ENCODE measurements around the gene SLC25A26.
A peak's percentile ranks its signal among the peaks of the same experiment; 100 is the strongest.
"Not testable (repeated sequence)": the region's sequence is repeated elsewhere in the genome, so short reads cannot be mapped to it uniquely, and the experiment has no call there.

Gene SLC25A26

DNA sequence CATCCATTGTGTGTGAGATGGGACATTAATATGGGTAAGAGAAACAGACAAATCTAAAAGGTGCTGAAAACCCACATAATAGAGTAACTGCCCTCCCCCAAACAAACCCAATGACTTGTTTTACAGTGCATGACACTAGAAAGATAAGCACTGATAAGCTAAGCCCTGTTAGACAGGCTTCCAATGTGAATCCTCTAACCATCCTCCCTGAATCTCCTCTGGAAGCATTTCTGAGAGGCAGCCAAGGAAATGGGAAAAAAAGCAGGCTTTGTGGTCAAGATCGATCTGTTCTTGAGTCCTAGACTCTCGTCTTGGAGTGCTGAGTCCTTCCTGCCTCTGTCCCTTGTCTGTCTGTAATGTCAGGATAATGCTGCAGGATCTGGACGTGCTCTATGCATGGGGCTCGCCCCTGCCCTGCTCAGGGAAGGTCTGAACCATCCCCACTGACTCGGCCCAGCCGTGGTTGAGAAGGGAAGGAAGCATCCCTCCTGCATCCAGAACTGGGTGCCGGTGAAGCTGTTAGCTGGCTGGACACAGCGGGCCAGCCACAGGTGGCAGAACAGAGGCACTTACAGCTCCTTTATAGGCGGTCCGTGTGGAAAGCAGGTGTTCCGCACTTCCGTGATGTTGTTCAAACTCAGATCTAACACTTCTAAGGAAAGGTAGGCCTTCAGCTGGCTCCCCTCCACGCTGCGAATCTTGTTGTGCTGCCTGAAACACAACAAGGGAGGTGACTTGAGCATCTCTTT lies 195.9 kb downstream of the SLC25A26 start:
- H3K27ac ChIP-seq (ENCODE audit: low read length), result peak overlapping the region; percentile 88
- peak overlapping the region in 1 of 2 donors; percentile 44 for H3K9ac ChIP-seq (ENCODE audit: low read length in 2 of 2)
- H3K4me3 ChIP-seq (ENCODE audit: low read length in 2 of 2), result no peak overlapping the region
- H3K9me3 ChIP-seq (ENCODE audit: control insufficient read depth in 2 of 2, low read length in 2 of 2), result peaks cover 0 to 2% of the 10 kb centered on the region in 2 donors
- peaks cover 78% of the 10 kb centered on the region for H3K4me1 ChIP-seq (ENCODE audit: control insufficient read depth, insufficient read depth, low read length)
- H3K36me3 ChIP-seq (ENCODE audit: control insufficient read depth in 2 of 2, insufficient read depth in 2 of 2, low read length in 2 of 2), result peaks cover 13 to 24% of the 10 kb centered on the region in 2 donors
- H3K27me3 ChIP-seq (ENCODE audit: control insufficient read depth in 1 of 2, insufficient read depth in 2 of 2, low read length in 2 of 2), result no peaks in the 10 kb centered on the region

DNA sequence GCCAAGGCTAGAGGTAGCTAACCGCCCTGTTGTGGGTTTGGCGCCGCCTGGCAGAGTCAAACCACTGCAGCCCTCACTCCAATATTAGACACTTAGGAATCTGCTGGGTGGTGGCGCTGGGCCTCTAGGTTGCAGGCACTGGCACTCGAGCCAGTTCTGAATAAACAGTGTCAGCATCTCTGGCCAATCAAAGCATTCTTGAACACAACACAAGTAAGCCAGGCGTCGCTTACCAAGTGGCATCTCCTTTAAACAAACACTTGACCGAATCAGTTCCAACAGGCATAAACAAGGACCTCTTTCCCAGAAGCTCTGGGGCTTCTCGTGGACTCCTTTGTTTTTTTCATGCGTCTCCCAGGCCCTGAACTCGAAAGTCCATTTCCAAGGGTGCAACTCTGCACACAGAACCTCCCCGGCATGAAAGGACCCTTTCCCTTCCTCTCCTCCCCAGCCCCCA lies 197.7 kb downstream of the SLC25A26 start:
- no peaks in the 10 kb centered on the region for H3K27me3 ChIP-seq (ENCODE audit: control insufficient read depth in 1 of 2, insufficient read depth in 2 of 2, low read length in 2 of 2)
- H3K9ac ChIP-seq (ENCODE audit: low read length in 2 of 2), result peak overlapping the region in 1 of 2 donors; percentile 57
- H3K9me3 ChIP-seq (ENCODE audit: control insufficient read depth in 2 of 2, low read length in 2 of 2), result peaks cover 0 to 2% of the 10 kb centered on the region in 2 donors
- H3K27ac ChIP-seq (ENCODE audit: low read length), result peak overlapping the region; percentile 88
- peaks cover 5 to 9% of the 10 kb centered on the region in 2 donors for H3K36me3 ChIP-seq (ENCODE audit: control insufficient read depth in 2 of 2, insufficient read depth in 2 of 2, low read length in 2 of 2)
- H3K4me1 ChIP-seq (ENCODE audit: control insufficient read depth, insufficient read depth, low read length), result peaks cover 71% of the 10 kb centered on the region
- H3K4me3 ChIP-seq (ENCODE audit: low read length in 2 of 2), result peak overlapping the region in 1 of 2 donors; percentile 20

DNA sequence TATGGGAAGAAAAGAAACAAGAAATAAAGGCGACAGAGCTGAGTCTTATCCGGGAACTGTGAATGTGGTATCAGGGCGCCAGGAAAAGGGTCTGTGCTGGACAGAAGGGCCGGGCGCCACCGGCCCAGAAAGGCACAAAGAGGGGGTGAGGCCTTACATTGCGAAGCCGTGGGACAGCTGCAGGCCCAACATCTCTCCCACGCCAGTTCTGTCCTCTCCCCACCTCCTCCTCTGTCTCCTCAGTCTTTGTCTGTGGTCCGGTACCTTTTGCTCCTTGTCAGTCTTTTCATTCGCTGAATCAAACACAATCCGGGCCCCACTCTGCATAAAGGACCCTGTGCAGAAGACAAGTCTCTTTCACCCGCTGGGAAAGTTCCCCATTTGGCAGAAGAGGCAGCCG lies 198.2 kb downstream of the SLC25A26 start:
- Histone ChIP-seq H3K4me1 (ENCODE audit: control insufficient read depth, insufficient read depth, low read length) (peaks cover 72% of the 10 kb centered on the region), H3K4me3 (ENCODE audit: low read length in 2 of 2) (peak overlapping the region; percentile 20 to 49), H3K36me3 (ENCODE audit: control insufficient read depth in 2 of 2, insufficient read depth in 2 of 2, low read length in 2 of 2) (peaks cover 5 to 9% of the 10 kb centered on the region in 2 donors), H3K27me3 (ENCODE audit: control insufficient read depth in 1 of 2, insufficient read depth in 2 of 2, low read length in 2 of 2) (no peaks in the 10 kb centered on the region), H3K9me3 (ENCODE audit: control insufficient read depth in 2 of 2, low read length in 2 of 2) (peaks cover 0 to 2% of the 10 kb centered on the region in 2 donors), H3K27ac (ENCODE audit: low read length) (peak overlapping the region; percentile 88), H3K9ac (ENCODE audit: low read length in 2 of 2) (peak overlapping the region; percentile 36 to 57)

DNA sequence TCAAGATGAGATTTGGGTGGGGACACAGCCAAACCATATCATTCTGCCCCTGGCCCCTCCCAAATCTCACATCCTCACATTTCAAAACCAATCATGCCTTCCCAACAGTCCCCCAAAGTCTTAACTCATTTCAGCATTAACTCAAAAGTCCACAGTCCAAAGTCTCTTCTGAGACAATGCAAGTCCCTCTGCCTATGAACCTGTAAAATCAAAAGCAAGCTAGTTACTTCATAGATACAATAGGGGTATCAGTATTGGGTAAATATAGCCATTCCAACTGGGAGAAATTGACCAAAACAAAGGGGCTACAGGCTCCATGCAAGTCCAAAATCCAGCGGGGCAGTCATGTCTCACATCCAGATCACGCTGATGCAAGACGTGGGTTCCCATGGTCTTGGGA lies 200.3 kb downstream of the SLC25A26 start:
- not testable (repeated sequence) for H3K27me3 ChIP-seq (ENCODE audit: control insufficient read depth in 1 of 2, insufficient read depth in 2 of 2, low read length in 2 of 2); H3K4me3 ChIP-seq (ENCODE audit: low read length in 2 of 2); H3K36me3 ChIP-seq (ENCODE audit: control insufficient read depth in 2 of 2, insufficient read depth in 2 of 2, low read length in 2 of 2); H3K9ac ChIP-seq (ENCODE audit: low read length in 2 of 2); H3K9me3 ChIP-seq (ENCODE audit: control insufficient read depth in 2 of 2, low read length in 2 of 2)
- H3K27ac ChIP-seq (ENCODE audit: low read length), result peak overlapping the region; percentile 58
- H3K4me1 ChIP-seq (ENCODE audit: control insufficient read depth, insufficient read depth, low read length), result peaks cover 74% of the 10 kb centered on the region

DNA sequence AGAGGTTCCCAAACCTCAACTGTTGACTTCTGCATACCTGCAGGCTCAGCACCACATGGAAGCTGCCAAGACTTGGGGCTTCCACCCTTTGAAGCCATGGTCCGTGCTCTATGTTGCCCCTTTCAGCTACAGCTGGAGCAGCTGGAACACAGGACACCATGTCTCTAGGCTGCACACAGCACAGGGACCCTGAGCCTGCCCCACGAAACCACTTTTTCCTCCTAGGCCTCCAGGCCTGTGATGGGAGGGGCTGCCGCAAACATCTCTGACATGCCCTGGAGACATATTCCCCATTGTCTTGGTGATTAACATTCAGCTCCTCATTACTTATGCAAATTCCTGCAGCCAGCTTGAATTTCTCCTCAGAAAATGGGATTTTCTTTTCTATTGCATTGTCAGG lies 201.1 kb downstream of the SLC25A26 start:
- not testable (repeated sequence) for H3K9me3 ChIP-seq (ENCODE audit: control insufficient read depth in 2 of 2, low read length in 2 of 2); H3K4me3 ChIP-seq (ENCODE audit: low read length in 2 of 2); H3K9ac ChIP-seq (ENCODE audit: low read length in 2 of 2); H3K27me3 ChIP-seq (ENCODE audit: control insufficient read depth in 1 of 2, insufficient read depth in 2 of 2, low read length in 2 of 2); H3K27ac ChIP-seq (ENCODE audit: low read length); H3K36me3 ChIP-seq (ENCODE audit: control insufficient read depth in 2 of 2, insufficient read depth in 2 of 2, low read length in 2 of 2)
- H3K4me1 ChIP-seq (ENCODE audit: control insufficient read depth, insufficient read depth, low read length), result peaks cover 73% of the 10 kb centered on the region

DNA sequence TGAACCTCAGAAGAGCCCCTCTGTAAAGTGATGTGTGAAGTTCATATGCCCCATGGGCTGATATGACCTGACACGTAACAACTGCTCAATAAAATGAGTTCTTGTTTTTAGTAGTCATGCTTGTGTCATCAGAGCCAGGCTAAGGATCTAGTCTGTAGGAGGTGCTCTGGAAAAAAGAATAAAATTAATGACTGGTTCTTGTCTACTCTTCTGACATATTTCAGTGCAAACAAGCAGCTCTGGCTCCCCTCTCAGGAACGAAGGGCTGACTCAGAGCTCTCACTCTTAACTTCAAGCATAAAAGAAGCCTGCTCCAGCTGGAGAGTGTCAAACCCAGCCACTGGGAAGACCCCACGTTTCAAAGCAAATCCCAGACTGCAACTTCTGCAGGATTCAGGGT lies 203.0 kb downstream of the SLC25A26 start:
- H3K9me3 ChIP-seq (ENCODE audit: control insufficient read depth in 2 of 2, low read length in 2 of 2), result peaks cover 0 to 2% of the 10 kb centered on the region in 2 donors
- H3K27ac ChIP-seq (ENCODE audit: low read length), result peak overlapping the region; percentile 74
- no peaks in the 10 kb centered on the region for H3K27me3 ChIP-seq (ENCODE audit: control insufficient read depth in 1 of 2, insufficient read depth in 2 of 2, low read length in 2 of 2)
- H3K4me3 ChIP-seq (ENCODE audit: low read length in 2 of 2), result peak overlapping the region in 1 of 2 donors; percentile 22
- peak overlapping the region in 1 of 2 donors; percentile 35 for H3K9ac ChIP-seq (ENCODE audit: low read length in 2 of 2)
- H3K4me1 ChIP-seq (ENCODE audit: control insufficient read depth, insufficient read depth, low read length), result peaks cover 73% of the 10 kb centered on the region
- H3K36me3 ChIP-seq (ENCODE audit: control insufficient read depth in 2 of 2, insufficient read depth in 2 of 2, low read length in 2 of 2), result peaks cover 0 to 3% of the 10 kb centered on the region in 2 donors

DNA sequence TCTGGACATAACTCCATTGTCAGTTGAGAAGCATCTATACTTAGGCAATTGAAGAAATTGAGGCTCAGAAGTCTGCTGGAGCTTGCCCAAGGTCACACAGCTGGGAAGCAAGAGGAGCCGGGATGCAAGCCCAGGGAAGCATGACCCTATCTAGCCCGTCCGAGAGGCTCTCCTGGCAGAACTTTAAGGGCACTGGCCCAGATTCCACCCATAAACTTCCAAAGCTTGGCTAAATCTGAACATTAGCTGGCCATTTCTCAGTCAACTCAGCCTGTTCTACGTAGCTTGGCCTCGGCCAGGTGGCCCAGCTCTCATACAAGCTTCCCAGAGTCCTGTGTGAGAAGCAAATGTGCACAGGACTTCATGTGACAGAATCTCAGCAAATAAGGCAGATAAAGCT lies 204.2 kb downstream of the SLC25A26 start:
- peak overlapping the region in 1 of 2 donors; percentile 19 for H3K4me3 ChIP-seq (ENCODE audit: low read length in 2 of 2)
- peaks cover 0 to 3% of the 10 kb centered on the region in 2 donors for H3K36me3 ChIP-seq (ENCODE audit: control insufficient read depth in 2 of 2, insufficient read depth in 2 of 2, low read length in 2 of 2)
- H3K9me3 ChIP-seq (ENCODE audit: control insufficient read depth in 2 of 2, low read length in 2 of 2), result peaks cover 0 to 2% of the 10 kb centered on the region in 2 donors
- peaks cover 67% of the 10 kb centered on the region for H3K4me1 ChIP-seq (ENCODE audit: control insufficient read depth, insufficient read depth, low read length)
- H3K9ac ChIP-seq (ENCODE audit: low read length in 2 of 2), result peak overlapping the region; percentile 17 to 42
- H3K27me3 ChIP-seq (ENCODE audit: control insufficient read depth in 1 of 2, insufficient read depth in 2 of 2, low read length in 2 of 2), result no peaks in the 10 kb centered on the region
- peak overlapping the region; percentile 79 for H3K27ac ChIP-seq (ENCODE audit: low read length)

DNA sequence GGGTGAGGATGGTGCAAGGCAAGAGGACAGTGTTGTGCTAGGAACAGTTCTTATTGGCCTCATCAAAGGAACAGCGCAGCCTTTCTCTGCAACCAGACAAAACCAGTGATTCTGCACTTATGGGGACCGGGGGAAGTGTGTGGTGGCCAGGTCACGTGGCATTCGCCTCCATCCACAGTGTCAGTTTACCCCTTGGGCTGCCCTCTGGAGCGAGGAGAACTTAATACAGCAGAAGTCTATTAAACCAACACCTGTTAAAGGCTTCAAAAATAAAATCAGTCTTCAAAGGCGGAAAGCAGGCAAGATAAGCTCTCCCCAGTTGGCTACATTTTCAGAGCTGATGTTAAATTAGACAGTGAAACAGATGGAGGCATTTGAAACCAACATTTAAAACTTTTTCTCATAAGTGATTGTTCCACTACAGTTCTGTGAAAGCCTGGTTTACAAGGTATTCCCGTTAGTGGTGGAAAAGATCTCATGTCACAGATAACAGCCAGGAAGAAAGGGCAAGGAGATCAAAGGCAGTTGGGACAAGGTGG lies 204.8 kb downstream of the SLC25A26 start:
- no peaks in the 10 kb centered on the region for H3K27me3 ChIP-seq (ENCODE audit: control insufficient read depth in 1 of 2, insufficient read depth in 2 of 2, low read length in 2 of 2)
- H3K36me3 ChIP-seq (ENCODE audit: control insufficient read depth in 2 of 2, insufficient read depth in 2 of 2, low read length in 2 of 2), result no peaks in the 10 kb centered on the region
- H3K27ac ChIP-seq (ENCODE audit: low read length), result peak overlapping the region; percentile 79
- peak overlapping the region in 1 of 2 donors; percentile 42 for H3K9ac ChIP-seq (ENCODE audit: low read length in 2 of 2)
- H3K4me3 ChIP-seq (ENCODE audit: low read length in 2 of 2), result no peak overlapping the region
- H3K9me3 ChIP-seq (ENCODE audit: control insufficient read depth in 2 of 2, low read length in 2 of 2), result peaks cover 0 to 2% of the 10 kb centered on the region in 2 donors
- peaks cover 68% of the 10 kb centered on the region for H3K4me1 ChIP-seq (ENCODE audit: control insufficient read depth, insufficient read depth, low read length)

DNA sequence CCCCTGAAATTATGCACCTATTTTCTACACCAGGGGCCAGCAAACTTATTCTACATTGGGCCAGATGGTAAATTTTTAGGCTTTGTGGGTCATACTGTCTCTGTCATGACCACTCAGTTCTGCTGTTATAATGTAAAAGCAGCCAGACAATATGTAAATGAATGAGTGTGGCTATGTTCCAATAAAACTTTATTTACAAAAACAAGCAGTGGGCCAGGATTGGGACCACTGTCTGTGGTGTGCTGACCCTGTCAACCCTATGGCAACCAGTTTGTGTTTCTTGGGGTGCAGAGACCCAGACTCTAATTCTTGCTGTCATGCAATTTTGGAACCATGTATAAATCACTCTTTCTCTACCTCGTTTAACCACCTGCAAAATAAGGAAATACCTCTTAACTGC lies 205.3 kb downstream of the SLC25A26 start:
- no peaks in the 10 kb centered on the region for H3K27me3 ChIP-seq (ENCODE audit: control insufficient read depth in 1 of 2, insufficient read depth in 2 of 2, low read length in 2 of 2)
- H3K27ac ChIP-seq (ENCODE audit: low read length), result peak overlapping the region; percentile 79
- H3K9ac ChIP-seq (ENCODE audit: low read length in 2 of 2), result no peak overlapping the region
- H3K4me1 ChIP-seq (ENCODE audit: control insufficient read depth, insufficient read depth, low read length), result peaks cover 73% of the 10 kb centered on the region
- no peak overlapping the region for H3K4me3 ChIP-seq (ENCODE audit: low read length in 2 of 2)
- H3K36me3 ChIP-seq (ENCODE audit: control insufficient read depth in 2 of 2, insufficient read depth in 2 of 2, low read length in 2 of 2), result no peaks in the 10 kb centered on the region
- H3K9me3 ChIP-seq (ENCODE audit: control insufficient read depth in 2 of 2, low read length in 2 of 2), result peaks cover 0 to 2% of the 10 kb centered on the region in 2 donors

DNA sequence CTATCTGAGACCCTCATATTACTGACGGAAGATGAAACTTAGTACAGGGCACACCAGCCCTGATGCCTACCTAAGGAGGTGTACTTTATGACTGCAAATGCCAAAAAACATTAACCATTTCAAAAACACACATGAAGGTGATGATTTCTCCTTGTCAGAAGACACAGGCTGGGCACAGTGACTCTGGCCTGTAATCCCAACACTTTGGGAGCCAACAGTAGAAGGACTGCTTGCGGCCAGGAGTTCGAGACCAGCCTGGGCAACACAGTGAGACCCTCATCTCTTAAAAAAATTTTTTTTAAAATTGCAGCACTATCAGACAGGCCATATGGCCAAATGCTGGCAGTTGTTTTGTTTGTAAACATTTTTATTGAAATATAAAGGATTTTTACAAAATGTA lies 206.6 kb downstream of the SLC25A26 start:
- peaks cover 81% of the 10 kb centered on the region for H3K4me1 ChIP-seq (ENCODE audit: control insufficient read depth, insufficient read depth, low read length)

More for the DNA sequence above, 206.6 kb downstream of the SLC25A26 start:
- Histone ChIP-seq H3K9me3 (ENCODE audit: control insufficient read depth in 2 of 2, low read length in 2 of 2) (no peaks in the 10 kb centered on the region), H3K27ac (ENCODE audit: low read length) (peak overlapping the region; percentile 79), H3K27me3 (ENCODE audit: control insufficient read depth in 1 of 2, insufficient read depth in 2 of 2, low read length in 2 of 2) (no peaks in the 10 kb centered on the region), H3K9ac (ENCODE audit: low read length in 2 of 2) (no peak overlapping the region), H3K4me3 (ENCODE audit: low read length in 2 of 2) (no peak overlapping the region), H3K36me3 (ENCODE audit: control insufficient read depth in 2 of 2, insufficient read depth in 2 of 2, low read length in 2 of 2) (peaks cover 0 to 2% of the 10 kb centered on the region in 2 donors)
